Liver (tissue), 9 donors: ENCODE measurements around the gene BMAL1. TPM values are rescaled to one million over a fixed set of nuclear protein-coding genes. Genes with fewer than 3 reads are reported as not detected.

ENCODE experiments used
- DNase-seq: peaks from one replicate; pipeline ENCODE4 v3.0.0-alpha.2; 2017; ENCODE audit warnings: low spot score
- H3K27ac ChIP-seq, 2 donors: one replicate each; pipeline ENCODE4 v1.7.0; 2013; ENCODE audit warnings: inconsistent platforms in 2 of 2, low read length in 2 of 2, control low read depth in 1 of 2, low read depth in 1 of 2, mild to moderate bottlenecking in 1 of 2
- H3K27me3 ChIP-seq, 4 donors: one replicate each; pipeline versions ENCODE4 v1.6.1 to v1.7.0; 2013; ENCODE audit warnings: low read length in 3 of 4, inconsistent platforms in 1 of 4, mild to moderate bottlenecking in 1 of 4, moderate library complexity in 1 of 4; ENCODE audit not compliant: control insufficient read depth in 4 of 4, insufficient read depth in 4 of 4
- H3K36me3 ChIP-seq, 4 donors: one replicate each; pipeline versions ENCODE4 v1.6.1 to v1.7.0; 2013; ENCODE audit warnings: low read length in 3 of 4, mild to moderate bottlenecking in 3 of 4, low read depth in 1 of 4, moderate library complexity in 1 of 4; ENCODE audit not compliant: control insufficient read depth in 4 of 4, insufficient read depth in 3 of 4
- H3K4me1 ChIP-seq, 4 donors: one replicate each; pipeline versions ENCODE4 v1.6.1 to v1.7.0; 2013; ENCODE audit warnings: low read length in 3 of 4, mild to moderate bottlenecking in 3 of 4, moderate library complexity in 1 of 4; ENCODE audit not compliant: control insufficient read depth in 4 of 4, insufficient read depth in 4 of 4
- H3K4me3 ChIP-seq, 3 donors: one replicate each; pipeline versions ENCODE4 v1.6.1 to v1.7.0; 2013; ENCODE audit warnings: low read length in 3 of 3, control low read depth in 1 of 3, low read depth in 1 of 3, mild to moderate bottlenecking in 1 of 3
- H3K9ac ChIP-seq, 2 donors: one replicate each; pipeline ENCODE4 v1.7.0; 2013; ENCODE audit warnings: low read length in 2 of 2, mild to moderate bottlenecking in 2 of 2, moderate library complexity in 2 of 2, control low read depth in 1 of 2, low read depth in 1 of 2
- H3K9me3 ChIP-seq, 4 donors: one replicate each; pipeline versions ENCODE4 v1.6.1 to v1.7.0; 2013; ENCODE audit warnings: low read length in 3 of 4; ENCODE audit not compliant: control insufficient read depth in 4 of 4
- ATF3 ChIP-seq: IDR thresholded peaks from 2 replicates; pipeline ENCODE4 v1.6.1; 2016; ENCODE audit warnings: antibody characterized with exemption
- CTCF ChIP-seq: fragments of 150-350 bp; IDR thresholded peaks from 2 replicates; pipeline ENCODE4 v1.5.1; 2017; ENCODE audit warnings: improper control_type of control experiment, low read depth, low read length; ENCODE audit not compliant: missing input control
- EGR1 ChIP-seq, 2 donors: IDR thresholded peaks; 2 replicates each; pipeline ENCODE4 v1.6.1; 2016 to 2018; ENCODE audit warnings: antibody characterized with exemption in 2 of 2, low read depth in 2 of 2
- FOXA1 ChIP-seq: IDR thresholded peaks from 2 replicates; pipeline ENCODE4 v1.6.1; 2016; ENCODE audit warnings: antibody characterized with exemption
- FOXA2 ChIP-seq: IDR thresholded peaks from 2 replicates; pipeline ENCODE4 v1.6.1; 2016; ENCODE audit warnings: antibody characterized with exemption
- GABPA ChIP-seq, 2 donors: IDR thresholded peaks in 1 of 2; conservative IDR thresholded peaks in 1 of 2; 2 replicates each; pipeline ENCODE4 v1.6.1; 2016; ENCODE audit warnings: antibody characterized with exemption in 2 of 2, mild to moderate bottlenecking in 1 of 2, moderate library complexity in 1 of 2
- HNF4A ChIP-seq, 2 donors: conservative IDR thresholded peaks; 2 replicates each; pipeline ENCODE4 v1.6.1; 2016; ENCODE audit warnings: antibody characterized with exemption in 2 of 2, mild to moderate bottlenecking in 2 of 2
- HNF4G ChIP-seq: IDR thresholded peaks from 2 replicates; pipeline ENCODE4 v1.6.1; 2016; ENCODE audit warnings: antibody characterized with exemption
- JUND ChIP-seq, 2 donors: IDR thresholded peaks; 2 replicates each; pipeline ENCODE4 v1.6.1; 2016; ENCODE audit warnings: antibody characterized with exemption in 2 of 2
- MAX ChIP-seq: IDR thresholded peaks from 2 replicates; pipeline ENCODE4 v1.6.1; 2016; ENCODE audit warnings: antibody characterized with exemption
- NR2F2 ChIP-seq: IDR thresholded peaks from 2 replicates; pipeline ENCODE4 v1.6.1; 2016; ENCODE audit warnings: antibody characterized with exemption
- RAD21 ChIP-seq, 2 donors: IDR thresholded peaks; 2 replicates each; pipeline ENCODE4 v1.6.1; 2016; ENCODE audit warnings: antibody characterized with exemption in 2 of 2, mild to moderate bottlenecking in 2 of 2
- REST ChIP-seq: IDR thresholded peaks from 2 replicates; pipeline ENCODE4 v1.6.1; 2016; ENCODE audit warnings: antibody characterized with exemption, mild to moderate bottlenecking
- RXRA ChIP-seq, 2 donors: IDR thresholded peaks; 2 replicates each; pipeline ENCODE4 v1.6.1; 2017 to 2018; ENCODE audit warnings: antibody characterized with exemption in 2 of 2, mild to moderate bottlenecking in 1 of 2
- SP1 ChIP-seq: IDR thresholded peaks from 2 replicates; pipeline ENCODE4 v1.6.1; 2018; ENCODE audit warnings: antibody characterized with exemption, mild to moderate bottlenecking
- TAF1 ChIP-seq: conservative IDR thresholded peaks from 2 replicates; pipeline ENCODE4 v1.6.1; 2016; ENCODE audit warnings: antibody characterized with exemption, mild to moderate bottlenecking
- YY1 ChIP-seq: IDR thresholded peaks from 2 replicates; pipeline ENCODE4 v1.6.1; 2016; ENCODE audit warnings: antibody characterized with exemption, mild to moderate bottlenecking
- ZBTB33 ChIP-seq: IDR thresholded peaks from 2 replicates; pipeline ENCODE4 v1.6.1; 2016; ENCODE audit warnings: antibody characterized with exemption
- WGBS: extraction: QIAGEN DNeasy Blood & Tissue Kit; methylation state at CpG from one replicate; pipeline ENCODE4 v1.1.7; 2013; 5-methylcytosine and 5-hydroxymethylcytosine counted together
- polyA plus RNA-seq, 2 donors: library from polyadenylated mRNA; stranded (reverse) in 1 of 2; unstranded in 1 of 2; fragments of 200-250 nt in 1 of 2; fragments of >200 nt in 1 of 2; fragmentation: Nextera tagmentation in 1 of 2; extraction: Ambion mirVana in 1 of 2; gene quantifications; one replicate each; pipeline versions ENCODE4 v1.2.1 to v1.2.3, GENCODE V29; 2013 to 2015
- total RNA-seq, 2 donors: library from RNA; depleted of rRNA; stranded (reverse); fragments of >200 nt; gene quantifications; one replicate each; pipeline ENCODE4 v1.2.3, GENCODE V29; 2014
- donor health status: healthy.
- donor health status: healthy.
- donor health status: healthy.
- donor health status: healthy.
- donor health status: healthy.

BMAL1 gene
- total and polyA plus RNA-seq, 4 donors = 4.7 to 39.0 (median 15.0) TPM

GRCh38 chr11:13332124-13332523 is 54.5 kb downstream of the BMAL1 start:
- no peak for DNase-seq
- H3K4me1 ChIP-seq = peaks cover 25 to 78% (median 72%) of the 10 kb centered on the region in 4 donors
- no peaks in the 10 kb centered on the region for H3K27me3 ChIP-seq
- peak overlapping the region in 1 of 2 donors; percentile 89 for H3K27ac ChIP-seq
- H3K9me3 ChIP-seq = no peaks in the 10 kb centered on the region
- no peak overlapping the region for H3K9ac ChIP-seq
- TF ChIP-seq ATF3 = no peak
- TF ChIP-seq HNF4G = no peak
- no peak for TF ChIP-seq MAX
- TF ChIP-seq HNF4A (conservative IDR thresholded peaks at IDR 0.05) = peak; percentile 49 to 66
- TF ChIP-seq YY1 = peak; percentile 39
- TF ChIP-seq RXRA (IDR thresholded peaks at IDR 0.05) = peak in 1 of 2 donors; percentile 32
- no peaks in the 10 kb centered on the region for H3K36me3 ChIP-seq
- H3K4me3 ChIP-seq = no peak overlapping the region
- 38% methylated on average over 1 of the region's 1 CpG for WGBS

GRCh38 chr11:13333456-13333957 is 55.9 kb downstream of the BMAL1 start:
- WGBS = 18% methylated on average over 7 of the region's 7 CpGs
- no peak overlapping the region for H3K4me3 ChIP-seq
- H3K9me3 ChIP-seq = no peaks in the 10 kb centered on the region
- H3K27me3 ChIP-seq = no peaks in the 10 kb centered on the region
- peak overlapping the region; percentile 68 to 89 for H3K27ac ChIP-seq
- TF ChIP-seq ZBTB33 = no peak
- TF ChIP-seq MAX = no peak
- TF ChIP-seq RXRA (IDR thresholded peaks at IDR 0.05) = peak; percentile 49 to 55
- peak; percentile 62 for TF ChIP-seq SP1
- peak; percentile 91 for TF ChIP-seq HNF4A (conservative IDR thresholded peaks at IDR 0.05)
- TF ChIP-seq FOXA2 = no peak
- TF ChIP-seq YY1 = no peak
- TF ChIP-seq FOXA1 = peak; percentile 40
- TF ChIP-seq JUND (IDR thresholded peaks at IDR 0.05) = peak; percentile 39 to 57
- TF ChIP-seq GABPA (IDR thresholded peaks at IDR 0.05 in 1 of 2, conservative IDR thresholded peaks at IDR 0.05 in 1 of 2) = no peak
- peak in 1 of 2 donors; percentile 12 for TF ChIP-seq EGR1 (IDR thresholded peaks at IDR 0.05; ENCODE audit: low read depth in 2 of 2)
- no peak for TF ChIP-seq NR2F2
- peak; percentile 72 for TF ChIP-seq HNF4G
- no peak for TF ChIP-seq CTCF
- no peak for TF ChIP-seq ATF3
- TF ChIP-seq TAF1 = no peak
- TF ChIP-seq REST = no peak
- TF ChIP-seq RAD21 (IDR thresholded peaks at IDR 0.05) = no peak
- peaks cover 27 to 86% (median 83%) of the 10 kb centered on the region in 4 donors for H3K4me1 ChIP-seq
- DNase-seq = no peak
- no peak overlapping the region for H3K9ac ChIP-seq
- H3K36me3 ChIP-seq = no peaks in the 10 kb centered on the region
